Inflammatory macrophage treated with lipopolysaccharide for 4 hours (primary cell): ENCODE measurements around the gene TP73.
A peak's percentile ranks its signal among the peaks of the same experiment; 100 is the strongest.

Source experiments
- DNase-seq: peaks from one replicate; pipeline ENCODE4 v3.0.0-alpha.2; 2020

Gene TP73

DNA sequence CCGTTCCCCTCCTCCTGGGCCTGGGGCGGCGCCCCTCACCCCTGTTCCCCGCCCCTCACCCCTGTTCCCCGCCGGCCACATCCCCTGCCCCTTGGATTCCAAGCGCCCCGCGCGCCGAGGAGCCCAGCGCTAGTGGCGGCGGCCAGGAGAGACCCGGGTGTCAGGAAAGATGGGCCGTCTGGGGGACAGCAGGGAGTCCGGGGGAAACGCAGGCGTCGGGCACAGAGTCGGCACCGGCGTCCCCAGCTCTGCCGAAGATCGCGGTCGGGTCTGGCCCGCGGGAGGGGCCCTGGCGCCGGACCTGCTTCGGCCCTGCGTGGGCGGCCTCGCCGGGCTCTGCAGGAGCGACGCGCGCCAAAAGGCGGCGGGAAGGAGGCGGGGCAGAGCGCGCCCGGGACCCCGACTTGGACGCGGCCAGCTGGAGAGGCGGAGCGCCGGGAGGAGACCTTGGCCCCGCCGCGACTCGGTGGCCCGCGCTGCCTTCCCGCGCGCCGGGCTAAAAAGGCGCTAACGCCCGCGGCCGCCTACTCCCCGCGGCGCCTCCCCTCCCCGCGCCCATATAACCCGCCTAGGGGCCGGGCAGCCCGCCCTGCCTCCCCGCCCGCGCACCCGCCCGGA, at the start of gene TP73:
Gene TP73, plus strand, starts transcription at position 587 of the 618 bp plus-strand sequence. CDS start 29,850 bp downstream, outside the sequence.
- DNase-seq, result peak; percentile 13

DNA sequence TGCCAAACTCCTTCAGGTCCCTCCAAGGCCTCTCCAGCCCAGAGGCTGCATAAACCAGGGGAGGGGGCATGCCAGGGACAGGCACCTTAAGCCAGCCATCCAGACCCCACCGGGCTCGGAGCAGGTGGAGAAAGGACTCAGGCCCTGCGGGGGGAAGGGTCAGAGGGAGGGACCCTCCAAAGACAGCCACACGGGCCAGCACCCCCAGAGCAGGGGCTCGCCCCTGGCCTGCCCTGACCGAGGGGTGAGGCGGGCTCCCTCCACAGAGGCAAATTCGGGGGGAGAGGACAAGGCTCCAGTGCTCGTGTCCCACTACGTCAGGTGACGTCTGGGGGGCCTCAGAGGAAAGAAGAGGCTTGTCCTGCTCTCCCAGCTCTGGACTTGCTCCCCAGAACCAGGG, 49.2 kb upstream of the TP73 start:
- no peak for DNase-seq

DNA sequence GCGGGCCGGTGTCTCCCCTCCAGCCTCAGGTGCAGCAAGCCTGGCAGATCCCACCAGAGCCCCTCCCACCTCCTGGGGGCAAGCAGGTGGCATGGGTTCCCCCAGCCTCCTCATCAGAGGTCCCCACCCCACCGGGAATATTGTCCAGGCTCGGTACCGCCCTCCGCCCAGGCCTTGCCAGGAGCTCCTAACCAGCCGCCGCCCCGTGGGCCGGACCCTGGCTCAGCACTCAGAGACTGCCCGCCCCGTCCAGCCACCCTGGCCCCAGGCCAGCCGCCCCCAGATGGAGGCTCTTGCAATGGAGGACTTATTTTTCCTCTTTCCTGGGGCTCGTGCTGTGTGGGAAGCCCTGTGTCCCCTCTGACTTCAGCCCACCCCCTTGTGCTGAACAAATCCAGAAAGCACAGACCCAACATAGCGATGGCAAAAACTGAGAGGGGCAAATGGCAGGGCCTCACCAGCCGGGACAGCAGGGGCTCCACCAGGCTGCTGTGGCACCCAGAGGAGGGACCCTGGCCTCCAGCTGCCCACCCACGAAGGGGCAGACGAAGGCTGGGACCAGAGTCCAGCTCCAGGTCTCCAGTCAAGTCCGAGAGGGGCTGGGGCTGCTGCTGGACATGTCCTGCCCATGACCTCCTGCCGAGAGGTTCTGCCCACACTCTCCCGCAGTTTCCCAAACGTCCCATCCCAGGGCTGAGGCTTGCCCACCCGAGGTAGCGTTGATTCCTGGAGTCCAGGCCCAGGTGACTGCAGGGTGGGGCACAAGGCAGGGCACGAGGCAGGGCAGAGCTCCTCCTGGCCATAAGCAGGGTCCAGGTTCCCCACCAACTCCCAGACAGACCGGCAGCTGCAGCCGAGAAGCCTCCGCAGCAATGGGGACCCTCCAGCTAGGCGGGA, 48.5 kb upstream of the TP73 start:
- no peak for DNase-seq

DNA sequence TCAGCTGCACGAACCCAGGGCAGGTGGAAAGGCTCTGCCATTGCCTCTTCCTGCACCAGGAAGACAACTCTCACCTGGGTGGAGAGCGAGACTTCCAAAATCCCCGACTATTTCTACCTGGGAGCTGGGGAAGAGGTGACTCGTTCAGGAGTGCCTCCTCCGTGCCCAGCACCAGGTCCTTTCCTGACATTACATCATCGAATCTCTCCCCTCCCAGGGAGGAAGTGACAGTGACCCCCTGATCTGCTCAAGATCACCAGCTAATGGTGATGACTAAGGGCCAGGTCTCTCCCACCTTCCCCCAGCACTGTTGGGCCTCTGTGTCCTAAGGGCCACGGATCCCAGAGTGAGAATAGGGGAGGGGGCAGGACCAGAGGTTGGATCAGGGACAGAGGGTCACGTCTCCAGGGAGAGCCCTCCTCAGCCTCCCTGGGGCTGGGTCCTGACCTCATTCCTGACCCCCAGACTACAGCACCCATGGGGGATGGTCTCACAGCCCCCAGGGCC, 47.8 kb upstream of the TP73 start:
- DNase-seq, result no peak

DNA sequence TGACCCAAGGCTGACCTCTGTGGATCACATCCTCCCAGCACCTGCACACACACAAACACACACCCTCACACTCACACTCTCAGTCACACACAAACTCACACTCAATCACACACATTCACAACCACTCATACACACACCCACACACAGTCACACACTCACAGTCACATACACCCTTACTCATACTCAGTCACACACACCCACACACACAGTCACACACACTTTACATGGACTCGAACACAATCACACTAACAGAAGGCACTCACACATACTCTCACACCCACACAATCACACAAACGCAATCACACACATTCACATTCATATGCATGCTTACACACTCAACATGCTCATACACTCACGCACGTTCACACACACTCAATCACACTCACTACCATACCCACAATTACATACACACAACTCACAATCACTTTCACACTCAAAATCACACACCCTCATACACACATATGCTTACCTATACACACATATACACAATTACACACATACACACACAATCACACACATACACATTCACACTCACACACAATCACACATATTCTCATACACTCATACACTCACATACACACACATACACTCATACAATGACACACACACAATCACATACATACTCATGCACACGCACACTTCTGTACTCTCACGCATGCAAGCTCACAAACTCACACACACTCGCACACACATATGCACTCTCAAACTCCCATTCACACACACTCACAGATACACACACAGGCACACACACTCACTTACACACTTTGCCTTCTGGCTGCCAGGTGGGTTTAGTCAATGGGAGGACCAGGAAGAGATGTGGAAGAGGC, 47.1 kb upstream of the TP73 start:
- DNase-seq, result no peak

DNA sequence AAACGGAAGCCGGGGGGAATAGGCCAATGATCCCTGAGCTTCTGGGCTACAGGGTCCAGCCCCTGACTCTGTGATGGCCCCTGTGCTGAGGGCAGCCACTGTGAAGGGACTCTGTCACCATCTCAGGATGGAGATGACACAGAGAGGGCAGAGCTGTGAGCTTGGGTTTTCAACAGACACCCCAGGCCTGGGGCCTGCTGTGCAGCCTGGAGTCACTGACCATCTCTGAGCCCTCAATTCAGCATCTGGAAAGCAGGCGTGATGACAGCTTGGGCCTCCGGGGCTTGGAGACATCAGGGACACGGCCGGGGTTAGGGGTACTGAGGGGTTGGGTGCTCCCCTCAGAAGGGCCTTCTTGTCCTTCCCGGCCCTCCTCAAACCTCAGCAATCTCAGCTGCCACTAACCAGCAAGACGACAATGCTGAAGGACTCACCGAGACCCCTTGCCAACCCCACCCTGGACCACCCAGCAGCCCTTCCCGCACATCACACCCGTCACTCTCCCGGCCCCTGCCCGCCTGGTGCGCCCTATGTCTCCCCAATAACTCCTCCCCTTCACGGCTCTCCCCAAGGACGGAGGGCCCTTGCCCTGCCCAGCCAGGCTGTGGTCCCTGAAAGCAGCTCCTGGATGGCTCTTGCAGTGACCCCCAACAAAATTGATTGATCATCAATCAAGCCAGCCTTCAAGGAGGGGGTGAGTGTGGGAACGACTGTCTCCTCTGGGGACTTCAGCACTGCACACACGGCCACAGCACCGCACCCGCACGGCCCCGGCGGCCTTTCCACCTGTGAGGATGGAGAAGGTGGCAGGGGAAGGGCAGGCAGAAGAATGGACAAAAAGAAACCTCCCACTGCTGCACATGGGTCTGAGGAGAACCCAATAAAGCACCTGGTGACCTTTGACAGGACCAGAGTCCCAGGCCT, 45.3 kb upstream of the TP73 start:
- no peak for DNase-seq

DNA sequence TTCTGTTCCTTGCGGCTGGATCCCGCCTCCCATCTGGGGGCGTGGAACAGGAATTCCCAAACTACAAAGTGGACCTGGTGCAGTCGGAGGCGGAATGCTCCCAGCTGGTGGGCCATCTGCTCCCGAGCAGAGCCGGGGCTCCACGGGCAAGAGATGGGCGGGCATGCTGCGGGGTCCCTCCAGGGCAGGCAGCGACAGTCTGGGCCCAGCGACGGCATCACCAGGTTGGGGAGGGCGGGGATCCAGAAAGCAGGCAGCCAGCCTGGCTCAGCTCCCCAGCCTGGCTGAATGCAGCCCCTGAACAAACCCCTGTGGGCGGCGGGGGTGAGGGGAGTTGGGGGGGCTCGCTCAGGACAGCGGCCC, 44.6 kb upstream of the TP73 start:
- no peak for DNase-seq

DNA sequence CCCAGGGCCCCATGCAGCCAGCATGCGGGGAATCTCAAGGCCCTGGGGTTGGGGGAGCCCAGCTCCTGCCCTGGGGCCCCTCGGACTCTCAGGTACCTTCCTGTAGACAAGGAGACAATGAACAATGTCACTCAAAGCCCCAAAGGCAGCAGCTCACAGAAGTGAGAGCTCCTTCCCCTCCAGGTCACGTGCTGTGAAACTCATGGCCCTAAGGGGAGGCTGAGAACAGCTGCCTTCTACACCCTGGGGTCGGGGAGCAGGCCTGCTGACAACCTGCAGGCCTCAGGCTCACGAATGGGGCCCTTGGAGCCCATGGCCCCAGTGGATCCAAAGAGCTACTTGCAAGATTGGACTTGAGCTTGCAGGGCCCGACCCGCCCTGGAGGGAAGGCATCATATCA, 44.2 kb upstream of the TP73 start:
- no peak for DNase-seq

DNA sequence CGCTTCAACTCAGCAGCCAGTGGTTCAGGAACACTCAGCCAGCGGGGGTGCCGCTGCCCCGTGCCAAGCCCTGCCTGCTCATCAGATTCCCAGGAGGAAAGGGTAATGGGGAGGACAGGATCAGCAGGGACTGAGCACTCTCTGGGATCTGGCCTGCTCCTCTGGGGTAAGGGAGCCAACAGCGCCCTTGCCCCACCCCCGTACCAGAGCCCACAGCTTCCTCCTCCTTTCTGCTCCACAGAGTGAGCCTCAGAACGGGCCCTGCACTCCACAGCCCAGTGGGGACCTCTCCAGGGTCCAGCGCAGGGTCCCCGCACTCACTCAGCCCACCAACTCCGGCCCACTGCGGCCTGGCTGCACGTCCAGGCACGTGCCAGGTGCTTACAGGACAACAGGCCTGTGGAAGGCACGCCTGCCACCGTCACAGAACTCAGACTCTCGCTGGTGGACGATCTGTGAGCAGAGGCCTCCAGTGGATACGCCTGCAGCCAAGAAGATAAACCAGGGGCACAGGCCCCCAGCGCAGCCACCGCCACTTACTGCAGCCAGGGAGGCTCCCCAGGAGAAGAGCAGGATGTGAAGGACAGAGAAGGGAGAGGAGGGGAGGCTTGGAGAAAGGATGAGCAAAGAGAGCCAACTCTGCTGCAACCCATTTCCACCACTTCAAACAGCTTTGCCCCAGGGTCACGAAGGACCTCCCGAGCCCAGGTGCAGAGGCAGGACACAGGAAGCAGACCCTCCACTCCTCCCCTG, 43.1 kb upstream of the TP73 start:
- no peak for DNase-seq

DNA sequence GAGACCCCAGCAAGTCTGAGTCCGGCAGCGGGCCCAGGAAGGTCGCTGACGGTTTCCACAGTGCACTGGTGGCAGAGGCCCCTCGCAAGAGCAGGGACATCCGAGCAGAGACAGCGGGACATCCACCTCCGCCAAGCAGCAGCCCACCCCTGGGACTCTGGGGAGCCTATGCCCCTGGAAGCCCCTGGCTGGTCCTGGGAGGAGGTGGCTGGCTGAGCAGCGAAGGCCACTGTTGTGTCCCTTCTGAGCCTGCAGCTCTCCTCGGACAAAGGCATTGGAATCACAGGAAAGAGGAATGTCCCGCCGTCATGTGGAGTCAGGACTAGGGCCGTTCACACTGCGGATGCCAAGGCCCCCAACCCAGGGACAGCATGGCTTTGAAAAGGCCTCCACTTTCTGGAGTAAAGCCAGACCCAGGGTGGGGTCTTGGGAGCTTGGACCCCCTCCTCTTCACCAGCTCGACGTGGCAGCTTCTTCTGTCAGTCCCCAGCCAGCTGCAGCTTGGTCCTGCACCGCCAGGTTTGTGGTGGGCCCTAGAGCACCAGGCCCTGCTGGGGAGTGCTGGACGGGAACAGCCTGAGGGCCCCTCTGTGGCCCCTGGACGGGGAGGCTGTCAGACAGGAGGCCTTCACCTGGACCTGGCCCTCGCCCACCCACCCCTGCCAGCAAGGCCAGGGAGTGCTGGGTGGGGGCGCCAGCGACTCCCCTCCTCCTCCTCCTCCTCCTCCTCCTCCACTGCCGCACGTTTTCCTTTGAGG, 42.4 kb upstream of the TP73 start:
- DNase-seq, result no peak

DNA sequence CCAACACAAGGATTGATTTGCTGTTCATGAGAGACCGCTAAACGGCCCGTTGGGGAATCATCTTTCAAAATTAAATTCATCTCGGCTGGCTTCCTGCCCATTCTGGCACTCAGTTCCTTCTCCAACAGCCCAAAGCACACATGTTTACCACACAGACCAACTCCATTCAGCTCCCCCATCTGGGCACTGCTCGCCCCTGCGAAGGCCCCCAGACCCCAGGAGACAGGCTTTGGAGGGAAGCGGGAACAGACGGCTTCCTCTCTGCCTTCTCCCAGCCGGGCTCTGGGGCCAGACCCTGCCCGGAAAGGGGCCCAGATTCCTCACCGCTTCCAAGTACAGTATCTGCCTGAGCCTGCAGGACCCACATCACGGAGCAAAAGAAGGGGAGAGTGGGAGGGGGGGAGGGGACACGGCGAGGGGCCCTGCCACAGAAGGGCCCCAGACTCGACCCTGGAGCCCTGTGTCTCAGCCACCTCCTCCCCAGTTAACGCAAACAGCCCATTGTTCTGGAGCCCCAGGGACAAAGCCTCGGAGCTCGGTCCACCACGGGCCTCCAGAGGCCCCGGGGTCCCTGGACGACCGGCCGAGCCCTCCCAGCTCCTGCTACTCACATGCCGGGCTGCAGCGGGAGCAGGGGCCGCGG, 41.7 kb upstream of the TP73 start:
- DNase-seq, result no peak

DNA sequence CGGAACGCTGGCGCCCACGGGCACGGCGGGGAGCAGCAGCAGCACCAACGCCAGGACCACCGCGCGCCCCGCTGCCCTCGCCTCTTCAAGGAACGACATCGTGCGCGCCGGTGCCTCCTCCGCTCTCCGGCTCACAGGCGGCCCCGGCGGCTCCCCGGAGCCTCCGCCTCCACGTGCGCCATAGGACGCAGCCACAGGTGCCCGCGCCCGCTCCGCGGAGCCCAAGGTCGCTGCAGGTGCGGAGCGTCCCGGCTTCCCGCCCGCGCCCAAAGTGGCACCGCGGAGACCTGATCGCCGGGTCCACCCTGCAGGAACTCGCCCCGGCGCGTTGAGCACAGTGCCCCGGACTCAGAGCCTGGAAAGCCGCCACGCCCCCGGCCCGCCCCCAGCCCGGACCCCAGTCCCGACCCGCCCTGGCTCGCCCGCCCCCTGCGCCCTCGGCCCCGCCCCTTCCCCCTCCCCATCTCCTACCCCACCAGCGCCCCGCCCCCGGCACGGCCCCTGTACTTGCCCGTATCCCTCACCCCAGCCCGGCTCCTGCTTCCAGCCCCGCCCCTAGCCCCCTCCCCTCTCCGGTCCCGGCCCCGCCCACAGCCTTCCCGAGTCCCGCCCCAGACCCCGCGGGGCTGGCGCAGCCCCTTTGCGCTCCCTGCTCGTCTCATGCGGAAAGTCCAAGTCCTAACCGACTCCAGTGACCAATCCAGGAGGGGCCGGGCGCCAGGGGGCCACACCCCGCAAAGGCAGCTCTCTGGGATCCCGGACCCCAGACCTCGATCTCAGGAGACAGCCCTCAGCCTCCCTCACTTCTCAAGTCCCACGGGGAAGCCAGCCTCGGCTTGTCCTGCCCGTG, 40.9 kb upstream of the TP73 start, which contains the start of gene MEGF6:
Gene MEGF6, minus strand, starts transcription at position 339 of the 850 bp plus-strand sequence. Its CDS starts 240 bp downstream, at position 99.
- DNase-seq, result no peak

DNA sequence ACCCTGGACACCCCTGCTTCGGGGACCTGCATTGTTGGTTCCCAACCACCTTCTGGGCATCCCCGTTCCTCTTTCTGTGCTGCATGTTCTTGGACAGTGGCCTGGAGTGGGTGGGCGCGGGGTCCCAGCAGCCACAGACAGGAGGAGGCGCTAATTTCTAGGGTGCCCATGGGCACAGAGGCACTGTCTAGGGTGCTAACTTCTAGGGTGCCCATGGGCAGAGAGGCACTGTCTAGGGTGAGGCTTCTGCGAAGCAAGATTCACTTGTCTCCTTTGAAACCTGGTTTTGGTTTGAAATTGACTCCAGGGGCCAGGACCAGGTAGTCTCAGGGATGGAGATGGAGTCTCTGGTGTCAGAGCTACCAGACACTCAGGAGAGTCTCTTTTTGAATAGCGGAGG, 40.2 kb upstream of the TP73 start:
- no peak for DNase-seq

DNA sequence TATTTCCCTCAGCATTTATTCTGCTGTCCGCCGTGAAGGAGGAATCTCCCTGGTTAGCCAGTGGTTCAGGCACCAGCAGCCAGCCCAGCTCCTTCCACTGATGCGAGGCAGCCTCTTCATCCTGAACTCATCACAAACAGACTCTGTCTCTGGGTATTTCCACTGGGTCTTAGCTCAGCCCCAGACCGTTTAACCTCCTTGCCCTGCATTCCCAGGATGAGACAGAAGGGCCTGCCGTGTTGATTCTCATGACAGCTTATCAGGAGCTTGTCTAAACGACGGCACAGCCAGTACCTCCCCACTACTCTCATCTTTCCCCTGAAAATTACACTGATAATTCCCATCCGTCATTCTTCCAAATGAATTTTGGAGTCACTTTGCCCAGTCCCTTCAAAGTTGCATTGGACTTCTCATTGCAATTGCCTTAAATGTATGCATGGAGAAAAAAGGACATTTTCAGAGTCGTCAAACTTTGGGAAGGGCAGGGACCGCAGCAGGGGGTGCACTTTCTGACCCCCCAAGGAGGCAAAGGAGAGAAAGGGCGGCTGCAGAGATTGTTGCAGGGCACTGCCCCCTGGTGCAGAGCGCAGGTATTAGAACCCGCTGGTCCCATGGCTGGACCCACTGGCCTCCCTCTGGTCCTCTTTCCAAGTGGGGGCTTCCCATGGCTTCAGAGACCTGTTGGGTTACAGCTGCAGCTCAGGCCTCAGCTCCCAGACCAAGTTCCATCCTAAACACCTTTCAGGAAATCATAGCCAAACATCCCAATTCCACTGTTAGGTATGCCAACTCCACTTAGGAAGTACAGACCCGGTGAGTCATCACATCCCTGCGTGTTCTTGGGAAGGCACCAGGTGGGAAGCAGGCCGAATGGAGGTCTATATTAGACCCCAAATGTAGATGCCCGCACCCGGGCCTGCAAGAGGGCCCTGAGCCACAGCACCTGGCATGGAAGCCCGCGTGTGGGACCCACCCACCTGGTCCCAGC, 37.3 kb upstream of the TP73 start:
- DNase-seq, result peak; percentile 21

DNA sequence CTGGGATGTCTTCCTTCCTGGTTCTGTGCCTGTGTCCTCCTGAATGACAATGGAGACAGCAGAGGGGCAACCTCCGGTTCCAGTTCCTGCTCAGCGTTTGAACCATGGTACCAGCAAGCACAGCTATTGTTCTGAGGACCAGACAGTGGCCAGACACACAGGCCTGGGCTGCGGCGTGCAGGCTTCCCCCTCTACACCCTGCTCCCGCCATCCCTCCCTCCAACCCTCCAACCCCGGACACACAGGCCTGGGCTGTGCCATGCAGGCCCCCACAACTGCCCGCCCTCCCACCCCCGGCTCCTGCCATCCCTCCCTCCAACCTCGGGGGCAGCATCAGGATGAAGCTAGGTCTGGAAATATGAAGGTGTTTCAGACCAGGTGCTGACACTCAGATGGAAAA, 35.5 kb upstream of the TP73 start:
- DNase-seq, result no peak

DNA sequence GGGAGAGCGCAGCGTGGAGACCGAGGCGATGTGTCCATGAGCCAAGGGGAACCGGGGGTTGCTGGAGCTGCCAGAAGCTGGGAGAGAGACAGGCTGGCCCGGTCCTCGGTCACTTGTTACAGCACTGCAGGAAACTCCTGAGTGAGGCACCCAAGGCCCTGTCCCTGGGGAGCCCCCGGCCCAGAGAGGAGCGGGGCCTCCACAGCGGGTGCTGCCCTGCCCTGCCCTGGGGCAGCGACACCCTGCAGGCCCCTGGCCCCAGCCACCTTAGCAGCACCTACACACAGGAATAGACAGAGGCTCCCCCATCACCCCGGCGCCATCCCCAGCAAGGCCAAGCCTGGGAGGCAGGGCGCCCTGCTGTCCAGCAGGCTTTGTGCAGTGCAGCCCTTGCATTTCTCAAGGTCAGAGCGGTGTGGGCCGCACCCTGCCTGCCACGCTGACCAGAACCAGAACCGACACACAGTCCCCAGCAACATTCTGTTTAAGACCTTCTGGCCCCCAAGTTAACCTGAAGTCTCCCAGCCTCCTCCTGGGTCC, 34.4 kb upstream of the TP73 start:
- DNase-seq, result no peak

DNA sequence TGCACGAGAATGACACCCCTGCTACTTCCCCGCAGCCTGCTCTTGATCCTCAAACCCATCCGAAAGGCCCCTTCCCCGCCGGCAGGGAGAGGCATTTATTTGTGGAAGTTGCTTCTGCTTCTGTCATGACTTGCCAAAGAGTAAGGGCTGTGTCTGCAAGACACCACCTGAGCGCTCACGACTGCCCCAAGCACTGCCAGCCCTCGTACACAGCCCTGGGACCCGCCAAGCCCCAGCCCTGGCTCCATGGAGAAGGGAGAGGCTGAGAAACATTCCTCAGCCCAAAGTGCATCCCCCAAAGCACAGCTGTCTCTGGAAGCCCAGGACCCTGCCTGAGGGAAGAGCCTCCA, 33.8 kb upstream of the TP73 start:
- no peak for DNase-seq
